BLaER1 treated with 17β-estradiol and CSF1 and Interleukin-3, amounts not matched to agents 10 nM and 100 nM (cell line): ENCODE results near the gene KRT83.

Experiments
- H3K27ac ChIP-seq, 11 experiments: shearing (Covaris generic); formaldehyde crosslinking; 2 replicates each; pipeline ENCODE4 v1.8.1; 2022
- H3K27me3 ChIP-seq, 11 experiments: shearing (Covaris generic); formaldehyde crosslinking; 2 replicates each; pipeline ENCODE4 v1.8.1; 2022
- H3K36me3 ChIP-seq, 11 experiments: shearing (Covaris generic); formaldehyde crosslinking; 2 replicates each; pipeline ENCODE4 v1.8.1; 2022
- H3K4me1 ChIP-seq, 10 experiments: shearing (Covaris generic); formaldehyde crosslinking; 2 replicates each; pipeline ENCODE4 v1.8.1; 2022
- H3K4me2 ChIP-seq, 11 experiments: shearing (Covaris generic); formaldehyde crosslinking; 2 replicates each; pipeline ENCODE4 v1.8.1; 2022
- H3K4me3 ChIP-seq, 10 experiments: shearing (Covaris generic); formaldehyde crosslinking; 2 replicates each; pipeline ENCODE4 v1.8.1; 2022
- H3K9ac ChIP-seq, 11 experiments: shearing (Covaris generic); formaldehyde crosslinking; 2 replicates each; pipeline ENCODE4 v1.8.1; 2022
- H3K9me3 ChIP-seq, 11 experiments: shearing (Covaris generic); formaldehyde crosslinking; replicated peaks in 1 of 11; 2 replicates each; pipeline ENCODE4 v1.8.1; 2022
- H4K20me1 ChIP-seq, 11 experiments: shearing (Covaris generic); formaldehyde crosslinking; 2 replicates each; pipeline ENCODE4 v1.8.1; 2022
- Cebpa-rat ChIP-seq, 11 experiments: shearing (Covaris generic); IDR thresholded peaks; 2 replicates each; pipeline ENCODE4 v1.8.1; 2022

The KRT83 gene

DNA sequence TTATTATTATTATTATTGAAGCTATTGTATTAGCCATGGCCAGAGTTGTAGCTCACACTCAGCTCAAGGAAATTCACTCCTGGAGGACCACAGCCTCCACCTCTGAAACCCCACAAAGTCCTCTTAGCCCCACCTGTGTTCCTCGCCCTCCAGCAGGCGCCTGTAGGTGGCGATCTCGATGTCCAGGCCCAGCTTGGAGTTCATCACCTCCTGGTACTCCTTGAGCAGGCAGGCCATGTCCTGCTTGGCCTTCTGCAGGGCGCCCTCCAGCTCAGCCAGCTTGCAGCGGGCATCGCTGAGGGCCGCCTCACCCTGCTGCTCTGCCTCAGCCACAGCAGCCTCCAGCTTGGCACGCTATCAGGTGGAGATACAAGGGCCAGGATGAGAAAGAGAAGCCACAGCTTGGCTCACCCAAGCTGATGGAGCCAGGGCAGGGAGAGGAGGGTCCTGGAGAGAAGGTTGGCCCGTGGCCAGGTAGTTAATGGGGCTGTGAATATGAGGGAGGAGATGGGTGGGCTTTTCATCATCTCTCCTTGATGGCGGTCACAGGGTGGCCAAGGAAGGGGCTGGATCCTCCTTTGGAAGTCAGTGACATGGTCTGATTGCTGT, 41.0 kb upstream of the KRT83 start:
- Histone ChIP-seq H3K27me3 (no peaks in the 10 kb centered on the region), H3K27ac (no peak overlapping the region), H3K4me2 (no peak overlapping the region), H3K4me3 (no peak overlapping the region), H3K4me1 (peaks cover 9 to 51% (median 35%) of the 10 kb centered on the region in 10 experiments), H3K36me3 (no peaks in the 10 kb centered on the region), H3K9ac (no peak overlapping the region), H3K9me3 (no peaks in the 10 kb centered on the region), H4K20me1 (no peaks in the 10 kb centered on the region)
- TF ChIP-seq Cebpa-rat (IDR thresholded peaks at IDR 0.05), result no peak

DNA sequence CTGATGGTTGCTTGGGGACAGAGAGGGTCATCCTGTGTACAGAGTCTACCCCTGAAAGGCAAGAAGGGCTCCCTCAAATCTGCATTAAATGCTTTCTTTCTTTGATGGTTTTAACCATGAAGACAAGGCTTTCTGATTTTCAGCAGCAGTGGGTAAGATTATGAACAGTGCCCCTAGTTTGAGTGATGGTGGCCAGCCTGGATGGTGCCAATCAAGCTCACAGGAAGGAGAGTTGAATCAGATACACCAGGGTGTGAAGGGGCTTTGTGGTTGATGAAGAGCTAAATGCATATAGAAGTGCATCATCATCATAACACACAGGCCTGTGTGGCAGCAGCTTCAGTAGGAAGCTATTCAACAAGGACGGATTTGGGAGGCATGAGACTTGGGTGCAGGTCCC, 40.4 kb upstream of the KRT83 start:
- H3K27ac ChIP-seq, result no peak overlapping the region
- no peak for TF ChIP-seq Cebpa-rat (IDR thresholded peaks at IDR 0.05)

DNA sequence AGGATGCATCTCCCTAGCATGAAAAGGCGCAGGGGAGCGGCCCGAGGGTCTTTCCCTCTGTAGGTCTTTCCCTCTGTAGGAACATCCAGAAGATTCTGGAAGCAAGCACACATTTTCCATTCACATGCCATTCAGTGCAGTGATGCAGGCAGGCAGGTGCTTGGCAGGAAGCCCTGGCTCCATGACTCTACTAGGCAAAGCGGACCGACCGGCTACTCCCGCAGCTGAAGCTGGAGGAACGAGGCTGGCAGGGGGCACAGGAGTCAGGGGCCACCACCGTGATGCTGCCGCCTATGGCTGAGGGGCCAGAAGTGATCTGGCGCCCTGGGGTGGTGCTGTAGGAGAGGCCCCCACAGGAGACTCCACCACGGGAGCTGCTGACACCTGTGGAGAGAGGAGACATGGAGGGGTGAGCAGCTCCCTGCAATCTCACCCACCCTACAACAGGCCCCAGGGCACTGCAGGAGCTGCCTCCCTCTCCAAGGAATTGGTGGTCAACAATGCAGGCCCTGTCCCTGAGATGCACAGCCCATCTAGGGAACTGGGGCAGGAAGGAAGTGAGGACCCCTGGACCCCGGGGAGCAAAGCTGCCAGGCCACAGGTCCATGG, 39.6 kb upstream of the KRT83 start:
- Histone ChIP-seq H3K4me1 (peaks cover 9 to 55% (median 36%) of the 10 kb centered on the region in 10 experiments), H3K9ac (no peak overlapping the region), H3K27me3 (no peaks in the 10 kb centered on the region), H4K20me1 (no peaks in the 10 kb centered on the region), H3K4me2 (peak overlapping the region in 9 of 11 experiments; percentile 27 to 72 (median 54); a peak in 17 of 22 replicates), H3K9me3 (0 out of 22 replicates have a peak, but pooled peaks cover 0 to 6% (median 0%) of the 10 kb centered on the region in 11 experiments), H3K4me3 (no peak overlapping the region), H3K27ac (no peak overlapping the region), H3K36me3 (no peaks in the 10 kb centered on the region)
- TF ChIP-seq Cebpa-rat (IDR thresholded peaks at IDR 0.05), result no peak

More for the DNA sequence above, 40.4 kb upstream of the KRT83 start:
- H4K20me1 ChIP-seq, result no peaks in the 10 kb centered on the region
- no peak overlapping the region for H3K4me3 ChIP-seq
- no peaks in the 10 kb centered on the region for H3K36me3 ChIP-seq
- H3K9me3 ChIP-seq, result 0 out of 22 replicates have a peak, but pooled peaks cover 0 to under 1% (median 0%) of the 10 kb centered on the region in 11 experiments
- peak overlapping the region in 6 of 11 experiments; percentile 40 to 72 (median 58); a peak in 11 of 22 replicates for H3K4me2 ChIP-seq
- no peaks in the 10 kb centered on the region for H3K27me3 ChIP-seq
- peaks cover 9 to 55% (median 36%) of the 10 kb centered on the region in 10 experiments for H3K4me1 ChIP-seq
- no peak overlapping the region for H3K9ac ChIP-seq

DNA sequence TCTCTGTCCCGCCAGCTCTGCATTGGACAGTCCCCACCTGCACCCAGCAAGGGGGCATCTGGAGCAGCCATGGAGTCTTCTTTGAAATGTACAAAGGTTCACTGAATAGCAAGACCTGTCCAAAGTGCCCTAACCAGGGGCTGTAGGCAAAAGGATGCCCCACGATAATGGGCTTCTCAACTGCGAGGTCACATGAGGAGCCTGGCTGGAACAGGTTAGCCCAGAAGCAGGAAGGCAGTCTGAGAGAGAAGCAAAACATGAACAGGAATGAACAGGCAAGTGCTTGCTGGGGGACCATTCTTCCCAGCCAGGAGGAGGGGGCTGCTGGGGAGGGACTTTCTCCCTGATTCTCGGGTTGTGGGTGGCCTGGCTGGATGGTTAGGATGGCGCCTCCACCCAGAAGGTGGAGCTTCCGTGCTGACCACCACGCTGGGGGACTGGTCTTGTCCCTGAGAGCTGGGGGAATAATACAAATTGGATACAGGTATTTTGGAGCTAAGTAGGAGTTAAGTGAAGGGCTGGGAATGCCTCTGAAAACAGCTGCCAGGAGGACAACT, 39.0 kb upstream of the KRT83 start:
- H3K27ac ChIP-seq, result no peak overlapping the region
- no peak overlapping the region for H3K9ac ChIP-seq
- H3K27me3 ChIP-seq, result no peaks in the 10 kb centered on the region
- TF ChIP-seq Cebpa-rat (IDR thresholded peaks at IDR 0.05), result no peak
- H3K4me3 ChIP-seq, result no peak overlapping the region
- no peaks in the 10 kb centered on the region for H3K36me3 ChIP-seq
- H3K9me3 ChIP-seq, result 0 out of 22 replicates have a peak, but pooled peaks cover 0 to 6% (median 0%) of the 10 kb centered on the region in 11 experiments
- H3K4me2 ChIP-seq, result peak overlapping the region in 8 of 11 experiments; percentile 27 to 72 (median 54); a peak in 10 of 22 replicates
- H3K4me1 ChIP-seq, result peaks cover 9 to 54% (median 36%) of the 10 kb centered on the region in 10 experiments
- no peaks in the 10 kb centered on the region for H4K20me1 ChIP-seq

DNA sequence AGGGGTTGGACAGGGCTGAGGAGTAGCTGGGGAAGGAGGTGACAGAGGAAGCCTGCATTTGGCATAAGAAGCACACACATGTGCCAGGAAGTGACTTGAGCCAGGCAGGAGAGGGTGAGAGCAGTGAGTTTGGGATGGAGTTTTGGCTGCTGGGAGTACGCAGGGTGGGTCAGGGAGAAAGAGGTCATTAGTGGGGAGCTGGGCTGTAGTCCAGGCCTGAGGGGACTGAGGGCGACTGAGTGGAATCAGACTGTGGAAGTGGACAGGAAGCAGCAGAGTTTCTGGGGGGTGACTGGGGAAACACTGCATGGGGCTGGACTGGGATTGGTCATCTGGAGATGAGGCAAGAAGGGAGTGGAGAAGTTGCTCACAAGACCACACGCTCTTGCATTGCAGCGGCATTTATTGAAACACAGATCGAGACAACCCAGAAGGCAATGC, 38.4 kb upstream of the KRT83 start:
- Histone ChIP-seq H3K27ac (no peak overlapping the region), H3K9ac (no peak overlapping the region), H3K4me2 (peak overlapping the region in 7 of 11 experiments; percentile 7 to 72 (median 40); a peak in 7 of 22 replicates)

DNA sequence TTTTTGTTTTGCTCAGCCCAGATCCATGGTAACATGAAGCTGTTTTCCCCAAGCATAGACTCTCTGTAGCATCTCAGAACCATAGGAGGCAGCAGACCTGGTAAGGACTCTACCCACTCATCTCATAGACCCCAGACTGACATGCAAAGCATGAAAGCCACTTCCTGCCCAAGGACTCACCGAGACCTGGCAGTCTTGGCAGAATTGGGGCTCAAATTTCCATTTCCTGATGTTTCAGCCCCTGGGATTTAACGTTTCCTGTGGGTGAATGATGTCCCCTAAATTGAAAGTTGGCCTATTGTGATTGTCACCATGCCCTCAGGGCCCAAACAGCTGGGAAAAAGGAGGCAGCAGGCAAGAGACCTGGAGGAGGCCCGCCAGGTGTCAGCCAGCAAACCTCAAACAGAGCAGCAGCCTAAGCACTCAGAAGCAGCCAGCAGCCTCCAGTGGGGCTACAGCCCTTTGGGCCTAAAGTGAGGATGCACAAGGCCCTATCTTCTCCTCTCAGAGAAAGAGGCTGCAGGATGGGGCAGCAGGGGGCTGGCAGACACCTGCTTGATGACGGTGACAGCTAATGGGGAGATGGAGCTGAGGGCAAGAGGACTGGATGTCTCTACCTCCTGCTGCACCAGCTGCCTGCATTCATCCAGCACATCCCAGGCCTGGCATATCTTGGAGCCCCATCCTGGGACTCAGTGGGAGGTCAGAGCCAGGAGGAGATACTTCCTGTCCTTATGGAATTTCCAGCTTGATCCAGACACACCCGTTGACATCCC, 37.6 kb upstream of the KRT83 start:
- Histone ChIP-seq H3K27me3 (no peaks in the 10 kb centered on the region), H3K9ac (no peak overlapping the region), H3K36me3 (no peaks in the 10 kb centered on the region), H3K4me1 (peaks cover 9 to 50% (median 36%) of the 10 kb centered on the region in 10 experiments), H3K9me3 (0 out of 22 replicates have a peak, but pooled peaks cover 0 to 6% (median 0%) of the 10 kb centered on the region in 11 experiments), H4K20me1 (no peaks in the 10 kb centered on the region), H3K27ac (peak overlapping the region in 1 of 11 experiments; percentile 12; a peak in 2 of 22 replicates), H3K4me2 (peak overlapping the region; percentile 18 to 77 (median 63); a peak in 20 of 22 replicates), H3K4me3 (no peak overlapping the region)
- TF ChIP-seq Cebpa-rat (IDR thresholded peaks at IDR 0.05), result no peak

More for the DNA sequence above, 38.4 kb upstream of the KRT83 start:
- Histone ChIP-seq H3K9me3 (0 out of 22 replicates have a peak, but pooled peaks cover 0 to 6% (median 0%) of the 10 kb centered on the region in 11 experiments), H3K4me1 (peaks cover 9 to 50% (median 36%) of the 10 kb centered on the region in 10 experiments), H4K20me1 (no peaks in the 10 kb centered on the region), H3K4me3 (no peak overlapping the region), H3K27me3 (no peaks in the 10 kb centered on the region), H3K36me3 (no peaks in the 10 kb centered on the region)
- no peak for TF ChIP-seq Cebpa-rat (IDR thresholded peaks at IDR 0.05)

DNA sequence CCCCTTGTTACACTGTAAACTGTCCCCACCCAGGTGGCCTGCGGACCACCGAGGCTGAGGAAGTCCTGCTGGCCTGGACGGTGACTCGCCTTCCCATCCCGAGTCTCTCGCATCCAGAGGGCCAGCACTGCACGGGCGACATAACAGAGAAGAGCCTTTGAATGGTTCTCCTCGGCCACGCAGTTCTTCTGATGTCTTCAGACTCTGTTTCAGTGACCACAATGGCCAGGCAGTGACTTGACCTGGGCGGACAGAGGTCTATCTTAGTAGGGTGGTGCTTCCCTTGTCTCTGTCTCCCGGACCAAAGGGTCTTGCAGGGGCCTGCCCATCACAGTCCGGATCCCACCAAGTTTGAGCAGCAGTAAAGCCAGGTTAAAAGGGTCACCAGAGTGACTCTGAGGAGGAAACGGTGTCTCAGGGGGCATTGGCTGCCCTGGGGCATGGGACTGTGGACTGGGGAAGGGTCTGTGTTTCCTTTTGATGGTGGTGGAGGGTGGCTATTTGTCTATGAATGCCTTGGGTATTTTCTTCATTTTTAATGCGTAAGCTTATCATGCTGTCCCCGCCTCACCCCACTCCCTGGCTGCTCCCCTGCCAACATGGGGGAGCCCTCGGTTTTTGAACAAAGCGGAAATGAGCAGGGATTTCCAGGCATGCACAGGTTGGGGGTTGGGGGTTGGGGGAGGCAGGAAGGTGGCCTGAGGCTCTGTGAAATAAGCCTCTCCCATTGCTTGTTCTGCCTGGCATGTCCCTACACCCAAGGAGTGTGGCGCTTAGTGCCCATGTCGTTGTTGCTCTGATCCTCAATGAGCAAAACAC, 35.8 kb upstream of the KRT83 start:
- H3K27ac ChIP-seq, result no peak overlapping the region
- H3K9me3 ChIP-seq, result 0 out of 22 replicates have a peak, but pooled peaks cover 0 to 6% (median 0%) of the 10 kb centered on the region in 11 experiments
- no peak for TF ChIP-seq Cebpa-rat (IDR thresholded peaks at IDR 0.05)
- H3K4me2 ChIP-seq, result peak overlapping the region in 5 of 11 experiments; percentile 1 to 72 (median 66); a peak in 6 of 22 replicates
- H3K27me3 ChIP-seq, result no peaks in the 10 kb centered on the region
- no peaks in the 10 kb centered on the region for H4K20me1 ChIP-seq
- H3K4me1 ChIP-seq, result peaks cover 12 to 59% (median 44%) of the 10 kb centered on the region in 10 experiments
- no peak overlapping the region for H3K9ac ChIP-seq
- no peaks in the 10 kb centered on the region for H3K36me3 ChIP-seq
- H3K4me3 ChIP-seq, result no peak overlapping the region
